Measurements from ENCODE around the gene OSBPL3. TPM values are rescaled to one million over a fixed set of nuclear protein-coding genes. Genes with fewer than 3 reads are reported as not detected.

Gene OSBPL3
- total RNA-seq, 2 donors from 2014 or later = 3.1 to 8.2 TPM

GRCh38 chr7:24819916-24820689, 159.9 kb downstream of the OSBPL3 start:
- intact Hi-C loops (cut with DNase I) = loop anchor here (5.0 kb wide), 1 partner anchor 252 kb away; no protein-coding TSS in a partner anchor
- H3K9me3 ChIP-seq = no peaks in the 10 kb centered on the region
- 8 to 9% methylated on average over 11 of the region's 11 CpGs for WGBS, 2 donors
- H3K27ac ChIP-seq = peak overlapping the region in 2 of 4 donors; percentile 41 to 64
- DNase-seq = peak; percentile 88 to 93 (median 90)
- no peaks in the 10 kb centered on the region for H3K27me3 ChIP-seq
- ATAC-seq = peak; percentile 93
- TF ChIP-seq CTCF (IDR thresholded peaks at IDR 0.05) = peak; percentile 69 to 95 (median 88)
- TF ChIP-seq POLR2A (IDR thresholded peaks at IDR 0.05) = no peak
- peaks cover 15% of the 10 kb centered on the region for H3K4me1 ChIP-seq
- H3K4me3 ChIP-seq = no peak overlapping the region
- no peaks in the 10 kb centered on the region for H3K36me3 ChIP-seq (replicated peaks in 1 of 2; ENCODE audit: insufficient read depth in 1 of 2, low read depth in 2 of 2)

- Histone ChIP-seq H3K4me1 (peaks cover 15% of the 10 kb centered on the region), H3K4me3 (no peak overlapping the region), H3K27ac (no peak overlapping the region), H3K9me3 (no peaks in the 10 kb centered on the region), H3K36me3 (replicated peaks in 1 of 2; ENCODE audit: insufficient read depth in 1 of 2, low read depth in 2 of 2) (no peaks in the 10 kb centered on the region), H3K27me3 (no peaks in the 10 kb centered on the region)
- ATAC-seq = no peak
- WGBS, 2 donors = 77% methylated on average over 4 of the region's 4 CpGs
- DNase-seq = no peak
- TF ChIP-seq CTCF (IDR thresholded peaks at IDR 0.05) (no peak), POLR2A (IDR thresholded peaks at IDR 0.05) (no peak)
- intact Hi-C loops (cut with DNase I) = loop anchor here (5.0 kb wide), 1 partner anchor 255 kb away; no protein-coding TSS in a partner anchor
Measured at GRCh38 chr7:24817339-24817738, 162.6 kb downstream of the OSBPL3 start.

- 60 to 69% methylated on average over 3 of the region's 3 CpGs for WGBS, 2 donors
- H3K36me3 ChIP-seq (replicated peaks in 1 of 2; ENCODE audit: insufficient read depth in 1 of 2, low read depth in 2 of 2) = no peaks in the 10 kb centered on the region
- DNase-seq = no peak
- intact Hi-C loops (cut with DNase I) = loop anchor here (5.0 kb wide), 1 partner anchor 255 kb away; no protein-coding TSS in a partner anchor
- no peak for ATAC-seq
- H3K4me3 ChIP-seq = no peak overlapping the region
- H3K9me3 ChIP-seq = no peaks in the 10 kb centered on the region
- H3K4me1 ChIP-seq = peaks cover 15% of the 10 kb centered on the region
- H3K27me3 ChIP-seq = no peaks in the 10 kb centered on the region
- TF ChIP-seq POLR2A (IDR thresholded peaks at IDR 0.05) (no peak), CTCF (IDR thresholded peaks at IDR 0.05) (no peak)
- H3K27ac ChIP-seq = no peak overlapping the region
Measured at GRCh38 chr7:24816868-24817267, 163.1 kb downstream of the OSBPL3 start.

GRCh38 chr7:24812305-24812945, 167.6 kb downstream of the OSBPL3 start:
- no peaks in the 10 kb centered on the region for H3K27me3 ChIP-seq
- peak; percentile 55 to 70 (median 64) for DNase-seq
- H3K36me3 ChIP-seq (replicated peaks in 1 of 2; ENCODE audit: insufficient read depth in 1 of 2, low read depth in 2 of 2) = no peaks in the 10 kb centered on the region
- intact Hi-C loops (cut with DNase I) = no loop called here
- no peaks in the 10 kb centered on the region for H3K4me1 ChIP-seq
- 55% methylated on average over 4 of the region's 4 CpGs for WGBS, 2 donors
- no peaks in the 10 kb centered on the region for H3K9me3 ChIP-seq
- TF ChIP-seq CTCF (IDR thresholded peaks at IDR 0.05) = peak; percentile 72 to 97 (median 82)
- no peak for TF ChIP-seq POLR2A (IDR thresholded peaks at IDR 0.05)
- H3K4me3 ChIP-seq = no peak overlapping the region
- ATAC-seq = peak; percentile 85
- no peak overlapping the region for H3K27ac ChIP-seq

Measured in body of pancreas (tissue), 4 donors.